KMS-11 (cell line): ENCODE results near the gene MAGED1.

Experiments used
- H2AFZ ChIP-seq: fragments of 200-600 bp; sonication (generic); 2 replicates; pipeline ENCODE4 v1.6.1; 2016; ENCODE audit warnings: antibody characterized with exemption, mixed run types, low read depth
- H3K27ac ChIP-seq: fragments of 200-600 bp; sonication (generic); 2 replicates; pipeline ENCODE4 v1.6.1; 2016; ENCODE audit warnings: mild to moderate bottlenecking, mixed run types
- H3K27me3 ChIP-seq: fragments of 200-600 bp; sonication (generic); 2 replicates; pipeline ENCODE4 v1.6.1; 2017; ENCODE audit warnings: mild to moderate bottlenecking, low read depth, mixed run types, moderate library complexity; ENCODE audit not compliant: insufficient read depth
- H3K36me3 ChIP-seq: fragments of 200-600 bp; sonication (generic); 2 replicates; pipeline ENCODE4 v1.6.1; 2017; ENCODE audit warnings: mild to moderate bottlenecking, mixed run types; ENCODE audit not compliant: insufficient read depth
- H3K4me1 ChIP-seq: fragments of 200-600 bp; sonication (generic); 2 replicates; pipeline ENCODE4 v1.6.1; 2016; ENCODE audit warnings: mild to moderate bottlenecking, low read depth, mixed run types; ENCODE audit not compliant: poor library complexity, severe bottlenecking
- H3K4me2 ChIP-seq: fragments of 200-600 bp; sonication (generic); 2 replicates; pipeline ENCODE4 v1.7.0; 2016; ENCODE audit warnings: mild to moderate bottlenecking, mixed run types
- H3K4me3 ChIP-seq: fragments of 200-600 bp; sonication (generic); IDR thresholded peaks from 2 replicates; pipeline ENCODE4 v1.6.1; 2017; ENCODE audit warnings: low read depth, low read length, mixed read lengths; ENCODE audit not compliant: insufficient read depth
- H3K79me2 ChIP-seq: fragments of 200-600 bp; sonication (generic); 2 replicates; pipeline ENCODE4 v1.6.1; 2016; ENCODE audit warnings: low read depth, mixed run types; ENCODE audit not compliant: insufficient read depth
- H3K9ac ChIP-seq: fragments of 200-600 bp; sonication (generic); 2 replicates; pipeline ENCODE4 v1.6.1; 2016; ENCODE audit warnings: mild to moderate bottlenecking, mixed run types
- H4K20me1 ChIP-seq: fragments of 200-600 bp; sonication (generic); 2 replicates; pipeline ENCODE4 v1.6.1; 2016; ENCODE audit warnings: mild to moderate bottlenecking, mixed run types; ENCODE audit not compliant: insufficient read depth
- TF ChIP-seq, protein P1 (sequence below): fragments of 200-600 bp; sonication (generic); conservative IDR thresholded peaks from 2 replicates; pipeline ENCODE4 v1.6.1; 2017; ENCODE audit warnings: low read depth, mild to moderate bottlenecking, antibody characterized with exemption, low read length, moderate library complexity, mixed read lengths

Gene MAGED1, protein sequence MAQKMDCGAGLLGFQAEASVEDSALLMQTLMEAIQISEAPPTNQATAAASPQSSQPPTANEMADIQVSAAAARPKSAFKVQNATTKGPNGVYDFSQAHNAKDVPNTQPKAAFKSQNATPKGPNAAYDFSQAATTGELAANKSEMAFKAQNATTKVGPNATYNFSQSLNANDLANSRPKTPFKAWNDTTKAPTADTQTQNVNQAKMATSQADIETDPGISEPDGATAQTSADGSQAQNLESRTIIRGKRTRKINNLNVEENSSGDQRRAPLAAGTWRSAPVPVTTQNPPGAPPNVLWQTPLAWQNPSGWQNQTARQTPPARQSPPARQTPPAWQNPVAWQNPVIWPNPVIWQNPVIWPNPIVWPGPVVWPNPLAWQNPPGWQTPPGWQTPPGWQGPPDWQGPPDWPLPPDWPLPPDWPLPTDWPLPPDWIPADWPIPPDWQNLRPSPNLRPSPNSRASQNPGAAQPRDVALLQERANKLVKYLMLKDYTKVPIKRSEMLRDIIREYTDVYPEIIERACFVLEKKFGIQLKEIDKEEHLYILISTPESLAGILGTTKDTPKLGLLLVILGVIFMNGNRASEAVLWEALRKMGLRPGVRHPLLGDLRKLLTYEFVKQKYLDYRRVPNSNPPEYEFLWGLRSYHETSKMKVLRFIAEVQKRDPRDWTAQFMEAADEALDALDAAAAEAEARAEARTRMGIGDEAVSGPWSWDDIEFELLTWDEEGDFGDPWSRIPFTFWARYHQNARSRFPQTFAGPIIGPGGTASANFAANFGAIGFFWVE

DNA sequence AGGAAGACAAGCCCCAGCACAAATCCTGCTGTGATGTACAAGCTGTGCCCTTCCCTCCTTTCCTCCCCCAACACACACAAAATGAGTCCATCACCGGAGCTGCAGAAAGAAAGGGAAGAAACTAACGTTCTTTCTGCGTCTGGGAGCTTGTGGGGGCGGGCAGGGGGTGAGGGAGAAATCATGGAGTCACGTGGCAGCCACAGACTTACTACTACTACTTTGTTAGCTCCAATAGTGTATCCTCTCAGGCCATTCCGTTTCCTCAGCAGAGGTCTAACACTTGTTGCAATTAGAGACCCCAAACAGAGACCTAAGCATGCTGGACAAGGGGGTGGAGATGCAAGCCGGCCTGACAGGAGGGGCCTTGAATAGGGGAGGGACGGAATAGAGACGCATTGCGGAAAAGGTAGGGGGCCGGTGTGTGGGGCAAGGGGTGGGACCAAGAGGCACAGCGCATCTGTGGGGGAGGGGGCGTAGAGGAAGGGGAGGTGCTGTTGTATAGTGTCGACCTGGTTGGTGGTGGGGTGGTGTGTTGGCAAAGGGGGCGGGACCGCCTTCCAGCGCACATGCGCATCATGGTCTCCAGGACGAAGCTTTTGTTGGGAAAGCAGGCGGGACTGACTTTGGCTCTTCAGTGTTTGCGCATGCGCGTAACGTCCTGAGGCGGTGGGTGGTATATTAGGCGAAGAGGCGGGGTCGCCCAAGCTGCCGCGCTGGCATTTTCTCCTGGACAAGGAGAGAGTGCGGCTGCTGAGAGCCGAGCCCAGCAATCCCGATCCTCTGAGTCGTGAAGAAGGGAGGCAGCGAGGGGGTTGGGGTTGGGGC is at the start of gene MAGED1:
Gene MAGED1 (plus strand): TSS at position 703 of the 825 bp plus-strand sequence. CDS start 682 bp downstream, outside the sequence.
- TF ChIP-seq, protein P1, sequence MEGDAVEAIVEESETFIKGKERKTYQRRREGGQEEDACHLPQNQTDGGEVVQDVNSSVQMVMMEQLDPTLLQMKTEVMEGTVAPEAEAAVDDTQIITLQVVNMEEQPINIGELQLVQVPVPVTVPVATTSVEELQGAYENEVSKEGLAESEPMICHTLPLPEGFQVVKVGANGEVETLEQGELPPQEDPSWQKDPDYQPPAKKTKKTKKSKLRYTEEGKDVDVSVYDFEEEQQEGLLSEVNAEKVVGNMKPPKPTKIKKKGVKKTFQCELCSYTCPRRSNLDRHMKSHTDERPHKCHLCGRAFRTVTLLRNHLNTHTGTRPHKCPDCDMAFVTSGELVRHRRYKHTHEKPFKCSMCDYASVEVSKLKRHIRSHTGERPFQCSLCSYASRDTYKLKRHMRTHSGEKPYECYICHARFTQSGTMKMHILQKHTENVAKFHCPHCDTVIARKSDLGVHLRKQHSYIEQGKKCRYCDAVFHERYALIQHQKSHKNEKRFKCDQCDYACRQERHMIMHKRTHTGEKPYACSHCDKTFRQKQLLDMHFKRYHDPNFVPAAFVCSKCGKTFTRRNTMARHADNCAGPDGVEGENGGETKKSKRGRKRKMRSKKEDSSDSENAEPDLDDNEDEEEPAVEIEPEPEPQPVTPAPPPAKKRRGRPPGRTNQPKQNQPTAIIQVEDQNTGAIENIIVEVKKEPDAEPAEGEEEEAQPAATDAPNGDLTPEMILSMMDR = no peak
- H3K4me1 ChIP-seq = no peaks in the 10 kb centered on the region
- H3K27me3 ChIP-seq = no peaks in the 10 kb centered on the region
- no peak within 1 kb of the TSS for H2AFZ ChIP-seq
- no peak within 1 kb of the TSS for H3K4me3 ChIP-seq
- H4K20me1 ChIP-seq = no peaks in the 10 kb centered on the region
- H3K4me2 ChIP-seq = peak within 1 kb of the TSS; percentile 51; the same call in 1 of the 2 replicates
- peak within 1 kb of the TSS; percentile 45 for H3K27ac ChIP-seq
- 0 out of 2 replicates have a peak, but pooled peaks cover 9% of the 10 kb centered on the region for H3K79me2 ChIP-seq
- H3K36me3 ChIP-seq = no peaks in the 10 kb centered on the region
- H3K9ac ChIP-seq = peak within 1 kb of the TSS; percentile 56; the same call in 1 of the 2 replicates

DNA sequence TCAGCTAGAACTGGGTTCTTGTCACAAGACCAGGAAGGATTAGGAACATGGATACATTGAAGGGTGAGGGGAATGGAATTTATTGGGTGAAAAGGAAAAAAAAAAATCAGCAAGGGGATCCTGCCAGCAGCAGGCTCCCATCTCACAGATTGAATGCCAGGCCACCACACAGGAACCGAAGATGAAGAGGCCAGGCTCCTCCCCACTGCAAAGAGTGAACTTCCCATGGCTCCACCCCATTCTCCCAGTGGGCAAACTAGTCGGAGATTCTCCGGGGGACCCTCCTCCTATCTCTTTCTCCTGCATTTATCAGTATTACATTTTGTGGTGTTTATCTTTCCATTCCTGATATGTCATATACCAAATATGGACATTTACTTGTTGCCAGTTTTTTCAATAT is 46.0 kb upstream of the MAGED1 start:
- TF ChIP-seq, protein P1 = no peak
- no peak overlapping the region for H2AFZ ChIP-seq
- H3K36me3 ChIP-seq = no peaks in the 10 kb centered on the region
- H3K79me2 ChIP-seq = no peaks in the 10 kb centered on the region
- no peak overlapping the region for H3K4me3 ChIP-seq
- no peak overlapping the region for H3K9ac ChIP-seq
- no peaks in the 10 kb centered on the region for H3K27me3 ChIP-seq
- H4K20me1 ChIP-seq = no peaks in the 10 kb centered on the region
- H3K4me1 ChIP-seq = peaks cover 17% of the 10 kb centered on the region
- no peak overlapping the region for H3K4me2 ChIP-seq
- no peak overlapping the region for H3K27ac ChIP-seq

DNA sequence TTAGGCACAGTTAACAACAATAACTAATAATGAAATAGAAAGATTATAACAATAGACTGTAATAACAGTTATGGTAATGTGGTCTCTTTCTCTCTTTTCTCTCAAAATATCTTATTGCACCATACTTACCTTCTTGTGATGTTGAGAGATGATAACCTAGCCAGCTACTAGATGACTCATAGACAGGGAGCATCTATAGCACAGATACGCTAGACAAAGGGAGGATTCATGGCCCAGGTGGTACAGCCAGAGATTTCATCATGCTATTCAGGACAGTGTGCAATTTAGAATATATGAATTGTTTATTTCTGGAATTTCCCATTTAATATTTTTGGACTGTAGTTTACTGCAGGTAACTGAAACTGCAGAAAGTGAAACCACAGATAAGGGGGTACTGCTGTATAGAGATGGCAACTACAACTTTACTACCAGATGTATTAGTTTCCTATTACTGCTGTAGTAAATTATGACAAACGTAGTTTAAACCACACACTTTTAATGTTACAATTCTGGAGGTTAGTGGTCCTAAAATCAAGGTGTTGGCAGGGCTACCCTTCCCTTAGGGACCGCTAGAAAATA is 41.8 kb upstream of the MAGED1 start:
- peaks cover 17% of the 10 kb centered on the region for H3K4me1 ChIP-seq
- H3K9ac ChIP-seq = no peak overlapping the region
- H3K27ac ChIP-seq = no peak overlapping the region
- H3K4me3 ChIP-seq = no peak overlapping the region
- H3K27me3 ChIP-seq = no peaks in the 10 kb centered on the region
- H3K36me3 ChIP-seq = no peaks in the 10 kb centered on the region
- H4K20me1 ChIP-seq = no peaks in the 10 kb centered on the region
- no peak overlapping the region for H2AFZ ChIP-seq
- TF ChIP-seq, protein P1 = no peak
- peak overlapping the region; percentile 21; the same call in 1 of the 2 replicates for H3K4me2 ChIP-seq
- no peaks in the 10 kb centered on the region for H3K79me2 ChIP-seq

DNA sequence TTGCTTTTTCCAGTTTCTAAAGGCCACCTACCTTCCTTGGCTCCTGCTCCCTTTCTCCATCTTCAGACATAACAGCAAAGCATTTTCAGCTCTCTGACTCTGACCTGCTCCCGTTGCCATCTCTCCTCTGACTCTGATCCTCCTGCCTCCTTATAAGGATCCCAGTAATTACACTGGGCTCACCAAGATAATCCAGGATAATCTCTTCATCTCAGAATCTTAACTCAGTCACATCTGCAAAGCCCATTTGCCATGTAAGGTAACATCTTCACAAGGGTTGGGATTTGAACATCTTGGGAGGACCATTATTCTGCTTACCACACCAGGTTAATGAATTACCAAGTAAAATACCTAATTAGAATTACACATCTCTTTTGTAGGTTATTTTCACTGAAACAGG is 41.3 kb upstream of the MAGED1 start:
- Histone ChIP-seq H3K27me3 (no peaks in the 10 kb centered on the region), H3K79me2 (no peaks in the 10 kb centered on the region), H4K20me1 (no peaks in the 10 kb centered on the region), H3K4me3 (no peak overlapping the region), H3K36me3 (no peaks in the 10 kb centered on the region), H3K27ac (no peak overlapping the region), H3K9ac (no peak overlapping the region), H2AFZ (no peak overlapping the region), H3K4me2 (no peak overlapping the region), H3K4me1 (peaks cover 17% of the 10 kb centered on the region)
- TF ChIP-seq, protein P1 = no peak
